SK-N-SH (cell line): ENCODE measurements around the gene SH3GLB2.

Source experiments
- EP300 ChIP-seq, 2 experiments: IDR thresholded peaks; 2 replicates each; pipeline versions ENCODE4 v1.4.0 to v1.6.1; 2012; ENCODE audit warnings: borderline replicate concordance in 1 of 2, low read depth in 1 of 2, low read length in 1 of 2
- GABPA ChIP-seq: IDR thresholded peaks from 2 replicates; pipeline ENCODE4 v1.4.0; 2012; ENCODE audit warnings: low read depth, mild to moderate bottlenecking
- NFIC ChIP-seq: IDR thresholded peaks from 2 replicates; pipeline ENCODE4 v1.4.0; 2012; ENCODE audit warnings: borderline replicate concordance
- POLR2AphosphoS5 ChIP-seq: IDR thresholded peaks from 2 replicates; pipeline ENCODE4 v1.6.1; 2012; ENCODE audit warnings: low read depth, low read length
- RCOR1 ChIP-seq: fragments of 150-350 bp; IDR thresholded peaks from 2 replicates; pipeline ENCODE4 v1.6.1; 2017; ENCODE audit warnings: antibody characterized with exemption, low read length
- RXRA ChIP-seq: IDR thresholded peaks from 2 replicates; pipeline ENCODE4 v1.4.0; 2012; ENCODE audit warnings: low read depth, mild to moderate bottlenecking, borderline replicate concordance
- SIN3A ChIP-seq: IDR thresholded peaks from 2 replicates; pipeline ENCODE4 v1.6.1; 2012; ENCODE audit warnings: low read depth, mild to moderate bottlenecking, low read length, moderate library complexity, borderline replicate concordance
- SMC3 ChIP-seq: IDR thresholded peaks from 2 replicates; pipeline ENCODE4 v1.6.1; 2012; ENCODE audit warnings: low read depth, low read length, improper control_type of control experiment
- TF ChIP-seq, protein P1 (sequence below): fragments of 200-600 bp; sonication (generic); IDR thresholded peaks from 2 replicates; pipeline ENCODE4 v1.6.1; 2017; ENCODE audit warnings: antibody characterized with exemption, mild to moderate bottlenecking, moderate library complexity

DNA sequence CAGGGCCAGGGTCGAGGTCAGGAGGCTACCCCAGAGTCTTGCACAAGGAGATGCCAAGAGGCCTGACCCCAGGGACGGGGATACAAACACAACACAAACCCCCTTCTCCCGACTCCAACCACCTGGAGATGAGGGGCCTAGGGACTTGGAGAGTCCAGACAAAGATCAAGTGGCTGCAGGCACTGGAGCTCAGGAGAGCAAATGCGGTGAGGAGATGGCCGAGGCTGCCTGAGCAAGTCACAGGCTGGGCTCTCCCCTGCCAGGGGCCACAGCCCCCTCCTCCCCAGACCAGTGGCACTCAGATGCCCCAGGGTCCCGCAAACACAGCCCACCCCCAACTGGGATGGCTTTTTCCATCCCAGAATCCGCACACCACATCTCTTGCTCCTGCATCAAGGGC, 15.8 kb downstream of the SH3GLB2 start:
- TF ChIP-seq GABPA = no peak
- TF ChIP-seq EP300 (IDR thresholded peaks at IDR 0.05; ENCODE audit: borderline replicate concordance in 1 of 2, low read depth in 1 of 2, low read length in 1 of 2) = no peak
- TF ChIP-seq RXRA = no peak
- TF ChIP-seq, protein P1, sequence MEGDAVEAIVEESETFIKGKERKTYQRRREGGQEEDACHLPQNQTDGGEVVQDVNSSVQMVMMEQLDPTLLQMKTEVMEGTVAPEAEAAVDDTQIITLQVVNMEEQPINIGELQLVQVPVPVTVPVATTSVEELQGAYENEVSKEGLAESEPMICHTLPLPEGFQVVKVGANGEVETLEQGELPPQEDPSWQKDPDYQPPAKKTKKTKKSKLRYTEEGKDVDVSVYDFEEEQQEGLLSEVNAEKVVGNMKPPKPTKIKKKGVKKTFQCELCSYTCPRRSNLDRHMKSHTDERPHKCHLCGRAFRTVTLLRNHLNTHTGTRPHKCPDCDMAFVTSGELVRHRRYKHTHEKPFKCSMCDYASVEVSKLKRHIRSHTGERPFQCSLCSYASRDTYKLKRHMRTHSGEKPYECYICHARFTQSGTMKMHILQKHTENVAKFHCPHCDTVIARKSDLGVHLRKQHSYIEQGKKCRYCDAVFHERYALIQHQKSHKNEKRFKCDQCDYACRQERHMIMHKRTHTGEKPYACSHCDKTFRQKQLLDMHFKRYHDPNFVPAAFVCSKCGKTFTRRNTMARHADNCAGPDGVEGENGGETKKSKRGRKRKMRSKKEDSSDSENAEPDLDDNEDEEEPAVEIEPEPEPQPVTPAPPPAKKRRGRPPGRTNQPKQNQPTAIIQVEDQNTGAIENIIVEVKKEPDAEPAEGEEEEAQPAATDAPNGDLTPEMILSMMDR = no peak
- no peak for TF ChIP-seq POLR2AphosphoS5
- TF ChIP-seq RCOR1 = no peak
- no peak for TF ChIP-seq SMC3
- no peak for TF ChIP-seq NFIC
- no peak for TF ChIP-seq SIN3A
